Heart left ventricle (tissue), 16 donors: Measurements from ENCODE around the gene ASB18. TPM values are rescaled to one million over a fixed set of nuclear protein-coding genes. Genes with fewer than 3 reads are reported as not detected.

Experiments used
- ATAC-seq, 4 donors: fragments of 200-7000 bp; cut with Tn5 transposase; one replicate each; pipeline ENCODE4 v1.9.1; 2020 to 2022; ENCODE audit warnings: moderate library complexity in 4 of 4, mild to moderate bottlenecking in 3 of 4, moderate number of reproducible peaks in 1 of 4
- DNase-seq, 5 donors: peaks; one replicate each; pipeline ENCODE4 v3.0.0-alpha.2; 2020
- H3K27ac ChIP-seq, 12 donors: fragments of 200-600 bp; sonication (generic) in 4 of 12; one replicate each; pipeline versions ENCODE4 v1.5.0 to v1.8.0; 2016 to 2022; ENCODE audit warnings: mild to moderate bottlenecking in 2 of 12
- H3K27me3 ChIP-seq, 9 donors: fragments of 200-600 bp; sonication (generic) in 2 of 9; one replicate each; pipeline versions ENCODE4 v1.5.1 to v1.8.0; 2016 to 2022; ENCODE audit warnings: mild to moderate bottlenecking in 3 of 9
- H3K36me3 ChIP-seq, 9 donors: fragments of 200-600 bp; sonication (generic) in 2 of 9; one replicate each; pipeline versions ENCODE4 v1.5.0 to v1.8.0; 2018 to 2022; ENCODE audit warnings: mild to moderate bottlenecking in 2 of 9
- H3K4me1 ChIP-seq, 12 donors: fragments of 200-600 bp; sonication (generic) in 4 of 12; one replicate each; pipeline versions ENCODE4 v1.5.0 to v1.8.0; 2016 to 2022; ENCODE audit warnings: mild to moderate bottlenecking in 3 of 12
- H3K4me3 ChIP-seq, 12 donors: fragments of 200-600 bp; sonication (generic) in 4 of 12; one replicate each; pipeline versions ENCODE4 v1.5.0 to v1.8.0; 2017 to 2022; ENCODE audit warnings: mild to moderate bottlenecking in 9 of 12, moderate library complexity in 4 of 12
- H3K9me3 ChIP-seq, 12 donors: fragments of 200-600 bp; sonication (generic) in 4 of 12; one replicate each; pipeline versions ENCODE4 v1.5.0 to v1.8.0; 2016 to 2022; ENCODE audit warnings: mild to moderate bottlenecking in 1 of 12
- POLR2A ChIP-seq, 2 donors: fragments of 450-650 bp; IDR thresholded peaks; one replicate each; pipeline ENCODE4 v1.6.1; 2017; ENCODE audit warnings: antibody characterized with exemption in 2 of 2, mild to moderate bottlenecking in 2 of 2, moderate library complexity in 2 of 2
- WGBS, 4 donors: extraction: QIAGEN DNeasy Blood & Tissue Kit in 2 of 4; methylation state at CpG; one replicate each; pipeline versions ENCODE4 v1.1.5 to v1.1.7; 2013 to 2018; 5-methylcytosine and 5-hydroxymethylcytosine counted together
- intact Hi-C, 10 donors: fragments of 100-400 bp; cut with DNase I; formaldehyde crosslinking; loops; one replicate each; pipeline versions ENCODE4 v1.11.1 to v1.14.2; 2022
- polyA plus RNA-seq, 2 donors: library from polyadenylated mRNA; stranded (reverse); fragments of 200-250 nt; gene quantifications; one replicate each; pipeline ENCODE4 v1.2.3, GENCODE V29; 2013
- total RNA-seq, 9 donors: library from RNA; depleted of rRNA in 2 of 9; stranded (reverse); fragments of >200 nt in 2 of 9; fragmentation: NEBNext Ultra II Directional in 3 of 9; extraction: Animal tissue kit (Norgen Biotek cat#: 25700) in 3 of 9; gene quantifications; one replicate each; pipeline versions ENCODE4 v1.1.0 to v1.2.4, GENCODE V29; 2016 to 2023
- TF ChIP-seq, protein P1 (sequence below), 12 donors: fragments of 200-600 bp; sonication (generic) in 4 of 12; IDR thresholded peaks; one replicate each; pipeline versions ENCODE4 v1.5.0 to v1.8.0; 2018 to 2022; ENCODE audit warnings: antibody characterized with exemption in 12 of 12, mild to moderate bottlenecking in 5 of 12
- donor health status: ischemic (EF 13 %, LVEDD 7.1; RV severe dilation, severe dysfunction).
- donor health status: healthy with polysubstance abuse.
- donor health status: DM: no; HTN: yes; CAD: no.
- donor health status: DM: no; HTN: no; CAD: no.
- donor health status: ischemic (EF 25% LVEDD 6.9; RV normal size, moderate dysfunction).
- donor health status: ischemic (EF 25% LVEDD 5.7; RV mildly dilated, moderate dysfunction).
- donor health status: healthy.
- donor health status: DM: yes; HTN: yes; CAD: no.
- donor health status: ischemic (EF 35%, LVEDD 5.7; RV mildly dilated, moderate dysfunction).
- donor health status: nonischemic (EF 11% LVEDD 7.7; RV severe dilation, severe dysfunction).
- donor health status: DM: yes; HTN: yes; CAD: no.
- donor health status: PGD.
- donor health status: ischemic (EF 29% LVEDD 5.4; RV normal size, mild dysfunction).
- donor health status: nonischemic (EF 23%, LVEDD 6.1; RV moderate dilation, normal function).

ASB18 gene
- total and polyA plus RNA-seq, 11 donors: 4.3 to 49.8 (median 14.1) TPM

DNA sequence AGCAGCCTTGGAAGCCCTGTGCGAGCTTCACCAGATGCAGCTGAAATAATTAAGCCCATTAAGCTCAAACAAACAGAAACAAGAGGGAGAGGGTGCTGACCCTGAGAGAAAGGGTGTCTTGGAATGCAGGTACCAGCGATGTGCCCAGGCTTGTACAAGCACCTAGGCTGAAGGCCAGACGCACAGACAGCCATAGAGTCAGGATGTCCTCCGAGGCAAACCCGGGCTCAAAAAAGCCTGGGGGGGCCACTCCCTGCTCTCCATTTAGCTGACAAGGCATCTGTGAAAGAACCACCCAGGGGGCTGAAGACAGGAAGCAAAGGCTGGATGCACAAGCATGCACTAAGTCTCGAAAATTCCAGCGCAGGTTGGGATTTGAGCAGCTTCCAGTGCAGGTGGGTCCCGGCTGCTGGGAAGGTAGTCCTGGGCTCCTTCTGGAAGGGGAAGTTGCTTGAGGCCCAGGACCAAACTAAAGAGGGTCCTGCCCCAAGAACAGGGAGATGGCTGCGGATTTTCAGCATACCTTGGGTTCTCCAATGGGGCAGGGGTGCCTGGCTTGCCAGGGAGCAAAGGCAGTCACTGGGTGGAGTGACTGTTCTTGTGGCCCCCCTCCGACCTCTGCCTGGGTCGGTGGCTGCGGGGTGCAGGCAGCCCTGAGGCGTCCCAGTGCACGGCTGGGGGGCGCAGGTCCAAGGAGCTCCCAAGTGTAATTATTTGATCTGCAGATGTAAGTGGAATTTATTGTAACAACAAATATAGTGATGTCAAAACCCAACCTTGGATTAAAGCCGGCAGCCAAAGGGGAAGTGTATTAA lies 102.0 kb downstream of the ASB18 start:
- Histone ChIP-seq H3K4me3 (no peak overlapping the region), H3K36me3 (no peaks in the 10 kb centered on the region), H3K27ac (no peak overlapping the region), H3K9me3 (no peaks in the 10 kb centered on the region), H3K27me3 (peaks cover 40 to 98% (median 89%) of the 10 kb centered on the region in 9 donors), H3K4me1 (peaks cover 8 to 45% (median 29%) of the 10 kb centered on the region in 12 donors)
- DNase-seq: no peak
- TF ChIP-seq POLR2A (IDR thresholded peaks at IDR 0.05): no peak
- TF ChIP-seq, protein P1, sequence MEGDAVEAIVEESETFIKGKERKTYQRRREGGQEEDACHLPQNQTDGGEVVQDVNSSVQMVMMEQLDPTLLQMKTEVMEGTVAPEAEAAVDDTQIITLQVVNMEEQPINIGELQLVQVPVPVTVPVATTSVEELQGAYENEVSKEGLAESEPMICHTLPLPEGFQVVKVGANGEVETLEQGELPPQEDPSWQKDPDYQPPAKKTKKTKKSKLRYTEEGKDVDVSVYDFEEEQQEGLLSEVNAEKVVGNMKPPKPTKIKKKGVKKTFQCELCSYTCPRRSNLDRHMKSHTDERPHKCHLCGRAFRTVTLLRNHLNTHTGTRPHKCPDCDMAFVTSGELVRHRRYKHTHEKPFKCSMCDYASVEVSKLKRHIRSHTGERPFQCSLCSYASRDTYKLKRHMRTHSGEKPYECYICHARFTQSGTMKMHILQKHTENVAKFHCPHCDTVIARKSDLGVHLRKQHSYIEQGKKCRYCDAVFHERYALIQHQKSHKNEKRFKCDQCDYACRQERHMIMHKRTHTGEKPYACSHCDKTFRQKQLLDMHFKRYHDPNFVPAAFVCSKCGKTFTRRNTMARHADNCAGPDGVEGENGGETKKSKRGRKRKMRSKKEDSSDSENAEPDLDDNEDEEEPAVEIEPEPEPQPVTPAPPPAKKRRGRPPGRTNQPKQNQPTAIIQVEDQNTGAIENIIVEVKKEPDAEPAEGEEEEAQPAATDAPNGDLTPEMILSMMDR (IDR thresholded peaks at IDR 0.05): no peak
- intact Hi-C loops: no loop called here
- 40 to 58% (median 43%) methylated on average over 10 to 16 of the region's 16 CpGs for WGBS, 4 donors
- no peak for ATAC-seq

GRCh38 chr2:236161531-236161930 lies 102.7 kb downstream of the ASB18 start:
- H3K4me1 ChIP-seq: peaks cover 6 to 38% (median 22%) of the 10 kb centered on the region in 12 donors
- no peak for DNase-seq
- H3K27ac ChIP-seq: no peak overlapping the region
- no peak for ATAC-seq
- H3K4me3 ChIP-seq: no peak overlapping the region
- no peaks in the 10 kb centered on the region for H3K9me3 ChIP-seq
- 68 to 90% (median 74%) methylated on average over 12 of the region's 12 CpGs for WGBS, 4 donors
- intact Hi-C loops: no loop called here
- peaks cover 33 to 96% (median 82%) of the 10 kb centered on the region in 9 donors for H3K27me3 ChIP-seq
- TF ChIP-seq POLR2A (IDR thresholded peaks at IDR 0.05): no peak
- TF ChIP-seq, protein P1 (IDR thresholded peaks at IDR 0.05): no peak
- no peaks in the 10 kb centered on the region for H3K36me3 ChIP-seq

DNA sequence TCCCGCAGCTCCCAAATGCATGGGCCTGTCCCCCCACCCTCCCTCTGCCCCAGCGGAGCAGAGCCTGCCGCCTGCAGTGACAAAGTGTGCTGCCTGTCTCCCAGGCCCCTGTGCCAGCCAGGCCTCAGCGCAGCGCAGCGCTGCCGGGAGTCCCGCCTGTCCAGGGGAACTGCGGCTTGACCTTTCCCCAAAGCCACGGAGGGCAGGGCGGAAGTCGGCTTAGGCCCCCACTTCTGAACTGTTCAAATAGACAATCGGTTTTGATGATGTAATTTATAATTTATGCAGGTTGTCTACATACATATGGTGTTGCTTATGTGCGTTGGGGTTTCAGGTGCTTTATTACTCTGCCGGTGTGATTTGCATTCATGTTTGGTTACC lies 103.1 kb downstream of the ASB18 start:
- DNase-seq (no peak), ATAC-seq (no peak)
- whole genome bisulfite sequencing, 4 donors: 57 to 72% (median 62%) methylated on average over 13 to 15 of the region's 15 CpGs
- intact Hi-C loops: no loop called here
- H3K36me3 ChIP-seq: no peaks in the 10 kb centered on the region
- peaks cover 30 to 94% (median 77%) of the 10 kb centered on the region in 9 donors for H3K27me3 ChIP-seq
- no peak overlapping the region for H3K27ac ChIP-seq
- H3K4me1 ChIP-seq: peaks cover 6 to 34% (median 19%) of the 10 kb centered on the region in 12 donors
- no peak overlapping the region for H3K4me3 ChIP-seq
- TF ChIP-seq, protein P1 (IDR thresholded peaks at IDR 0.05): no peak
- TF ChIP-seq POLR2A (IDR thresholded peaks at IDR 0.05): no peak
- no peaks in the 10 kb centered on the region for H3K9me3 ChIP-seq

DNA sequence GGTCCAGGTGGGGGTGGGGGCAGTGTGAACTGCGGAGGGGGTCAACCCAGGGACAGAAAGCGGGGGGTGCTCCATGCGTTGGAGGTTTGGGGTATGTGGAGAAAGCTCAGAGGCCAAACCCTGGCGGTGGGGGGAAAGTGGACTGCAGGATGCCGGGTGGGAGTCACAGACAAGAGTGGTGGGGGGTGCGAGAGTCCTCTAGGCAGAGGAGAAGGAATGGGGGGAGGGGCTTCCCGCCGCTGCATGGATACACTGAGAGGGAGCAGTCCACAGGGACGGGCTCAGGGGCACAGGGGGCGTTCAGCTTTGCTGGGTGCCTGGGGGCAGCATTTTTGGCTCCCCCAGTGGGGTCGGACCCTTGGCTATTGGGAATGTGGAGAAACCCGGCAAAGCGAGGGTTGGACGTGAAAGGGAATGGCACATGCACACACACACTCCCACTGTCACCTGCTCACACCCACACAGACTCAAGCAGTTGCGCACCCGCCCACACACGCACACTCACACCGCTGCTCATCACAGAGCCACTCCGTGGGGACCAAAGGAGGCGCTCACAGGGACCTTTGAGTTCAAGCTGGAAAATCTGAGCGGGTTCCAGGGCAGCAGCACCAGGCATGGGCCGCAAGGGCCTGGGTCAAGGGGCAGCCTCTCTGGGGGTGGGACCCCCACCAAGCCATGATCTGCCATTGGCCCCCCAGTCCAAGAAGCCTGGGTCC lies 103.7 kb downstream of the ASB18 start:
- ATAC-seq (no peak), DNase-seq (no peak)
- H3K4me3 ChIP-seq: no peak overlapping the region
- intact Hi-C loops: no loop called here
- no peaks in the 10 kb centered on the region for H3K36me3 ChIP-seq
- TF ChIP-seq POLR2A (IDR thresholded peaks at IDR 0.05): no peak
- TF ChIP-seq, protein P1 (IDR thresholded peaks at IDR 0.05): no peak
- peaks cover 6 to 30% (median 18%) of the 10 kb centered on the region in 12 donors for H3K4me1 ChIP-seq
- no peaks in the 10 kb centered on the region for H3K9me3 ChIP-seq
- WGBS, 4 donors: 29 to 42% (median 33%) methylated on average over 20 to 22 of the region's 22 CpGs
- no peak overlapping the region for H3K27ac ChIP-seq
- peaks cover 24 to 88% (median 72%) of the 10 kb centered on the region in 9 donors for H3K27me3 ChIP-seq
